IgD-negative memory B cell (primary cell): ENCODE results near the gene PKNOX2. TPM values are rescaled to one million over a fixed set of nuclear protein-coding genes. Genes with fewer than 3 reads are reported as not detected.

Experiments used
- H3K27ac Mint-ChIP-seq, 3 donors: one replicate each; pipeline ENCODE4 v1.8.0; 2020 to 2022; ENCODE audit warnings: mild to moderate bottlenecking in 3 of 3, mixed read lengths in 3 of 3, moderate library complexity in 1 of 3
- H3K27me3 Mint-ChIP-seq: one replicate; pipeline ENCODE4 v1.8.0; 2021; ENCODE audit warnings: mixed read lengths
- H3K36me3 Mint-ChIP-seq: one replicate; pipeline ENCODE4 v1.8.0; 2020; ENCODE audit warnings: mild to moderate bottlenecking, mixed read lengths
- H3K4me1 Mint-ChIP-seq, 3 donors: one replicate each; pipeline ENCODE4 v1.8.0; 2020 to 2022; ENCODE audit warnings: mixed read lengths in 3 of 3, mild to moderate bottlenecking in 1 of 3
- H3K4me3 Mint-ChIP-seq, 4 donors: one replicate each; pipeline ENCODE4 v1.8.0; 2020 to 2022; ENCODE audit warnings: mild to moderate bottlenecking in 4 of 4, mixed read lengths in 4 of 4, moderate library complexity in 3 of 4
- H3K9me3 Mint-ChIP-seq, 3 donors: one replicate each; pipeline ENCODE4 v1.8.0; 2020 to 2021; ENCODE audit warnings: mixed read lengths in 3 of 3, mild to moderate bottlenecking in 1 of 3
- polyA plus RNA-seq: library from polyadenylated mRNA; unstranded; fragments of 300-500 nt; fragmentation: Illumina TruSeq; gene quantifications from one replicate; pipeline ENCODE4 v1.2.3, GENCODE V29; 2021

PKNOX2 gene
- polyA plus RNA-seq, 1 donor from 2014 or later, result not detected

GRCh38 chr11:125258291-125259032 is 93.9 kb downstream of the PKNOX2 start:
- Mint-ChIP-seq H3K4me1 (peaks cover 0 to 5% (median 0%) of the 10 kb centered on the region in 3 donors), H3K27ac (no peak overlapping the region), H3K4me3 (no peak overlapping the region), H3K27me3 (peaks cover 16% of the 10 kb centered on the region), H3K9me3 (no peaks in the 10 kb centered on the region), H3K36me3 (no peaks in the 10 kb centered on the region)

DNA sequence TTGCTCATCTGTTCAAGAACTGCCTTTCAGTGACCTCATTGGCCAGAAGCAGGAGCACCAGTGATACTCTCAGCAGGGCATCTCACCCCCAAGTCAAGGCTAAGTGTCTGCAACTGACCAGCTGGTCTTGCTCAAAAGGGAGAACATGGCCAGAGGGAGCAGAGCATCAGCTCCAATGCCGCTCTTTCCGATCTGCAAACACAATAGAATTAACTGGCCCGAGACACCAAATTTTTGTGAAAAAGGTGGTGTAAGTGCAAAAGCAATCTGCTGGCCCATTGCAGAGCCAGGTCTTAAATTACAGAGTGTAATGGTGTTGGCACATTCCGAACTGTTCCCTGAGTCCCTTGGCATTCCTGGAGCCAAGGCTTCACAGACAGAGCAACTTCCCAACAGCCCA is 97.0 kb downstream of the PKNOX2 start:
- Mint-ChIP-seq H3K4me3 (no peak overlapping the region), H3K27me3 (peaks cover 26% of the 10 kb centered on the region), H3K27ac (no peak overlapping the region), H3K4me1 (peaks cover 0 to 5% (median 0%) of the 10 kb centered on the region in 3 donors), H3K9me3 (no peaks in the 10 kb centered on the region), H3K36me3 (no peaks in the 10 kb centered on the region)

DNA sequence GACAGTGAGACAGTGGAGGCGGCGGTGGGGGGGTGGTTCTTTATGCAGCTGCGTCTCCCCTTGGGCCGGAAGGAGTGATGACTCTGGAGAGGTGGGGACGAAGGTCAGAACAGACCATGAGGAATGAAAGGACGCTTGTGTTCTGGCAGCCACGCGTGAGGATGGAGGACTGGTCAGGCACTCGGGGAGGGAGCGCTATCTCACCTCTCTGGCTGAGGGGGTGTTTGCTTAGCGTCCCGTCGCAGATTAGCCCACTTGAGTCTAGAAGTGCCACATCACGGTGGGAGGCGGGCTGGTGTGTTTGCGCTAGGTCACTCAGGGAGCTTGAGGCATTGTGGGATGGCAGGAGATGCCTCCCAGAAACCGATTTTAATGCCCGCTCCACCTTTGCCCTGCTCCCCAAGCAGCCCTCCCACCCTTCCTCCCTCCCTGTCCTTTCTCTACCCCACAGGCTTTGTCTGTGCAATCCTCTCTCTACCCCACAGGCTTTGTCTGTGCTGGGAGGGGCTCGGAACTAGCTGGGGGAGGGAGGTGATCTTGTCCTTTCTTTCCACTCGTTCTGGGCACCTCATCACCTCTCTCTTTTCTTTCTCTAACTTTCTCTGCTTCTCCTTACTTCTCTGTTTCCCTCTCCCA is 97.8 kb downstream of the PKNOX2 start:
- Mint-ChIP-seq H3K27me3 (peaks cover 29% of the 10 kb centered on the region), H3K4me3 (no peak overlapping the region), H3K4me1 (peaks cover 0 to 5% (median 0%) of the 10 kb centered on the region in 3 donors), H3K27ac (no peak overlapping the region), H3K36me3 (no peaks in the 10 kb centered on the region), H3K9me3 (no peaks in the 10 kb centered on the region)

DNA sequence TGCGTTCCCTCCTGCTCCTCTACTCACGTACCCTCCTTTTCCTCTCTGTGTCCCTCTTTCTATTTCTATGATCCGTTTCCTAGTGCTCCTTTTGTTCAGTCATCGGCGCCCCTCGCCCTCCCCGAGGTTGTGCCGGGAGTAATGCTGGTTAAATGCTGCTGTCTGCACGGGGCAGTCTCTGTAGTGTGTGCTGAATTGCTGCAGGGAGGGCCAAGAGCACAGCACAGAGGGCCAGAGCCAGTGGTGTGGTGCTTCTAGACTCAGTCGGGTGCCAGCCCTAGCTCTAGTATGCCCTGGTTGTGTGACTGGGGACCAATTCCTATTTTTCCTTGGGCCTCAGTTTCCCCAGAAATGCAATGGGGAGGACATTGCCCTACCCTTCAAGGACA is 98.3 kb downstream of the PKNOX2 start:
- Mint-ChIP-seq H3K4me1 (peaks cover 0 to 5% (median 0%) of the 10 kb centered on the region in 3 donors), H3K27ac (no peak overlapping the region), H3K36me3 (no peaks in the 10 kb centered on the region), H3K4me3 (no peak overlapping the region), H3K27me3 (peaks cover 33% of the 10 kb centered on the region), H3K9me3 (no peaks in the 10 kb centered on the region)

GRCh38 chr11:125263268-125263790 is 98.8 kb downstream of the PKNOX2 start:
- peaks cover 33% of the 10 kb centered on the region for H3K27me3 Mint-ChIP-seq
- no peak overlapping the region for H3K27ac Mint-ChIP-seq
- H3K4me1 Mint-ChIP-seq, result peaks cover 0 to 3% (median 0%) of the 10 kb centered on the region in 3 donors
- H3K36me3 Mint-ChIP-seq, result no peaks in the 10 kb centered on the region
- no peaks in the 10 kb centered on the region for H3K9me3 Mint-ChIP-seq
- no peak overlapping the region for H3K4me3 Mint-ChIP-seq

- Mint-ChIP-seq H3K4me1 (peaks cover 0 to 5% (median 0%) of the 10 kb centered on the region in 3 donors), H3K27ac (no peak overlapping the region), H3K4me3 (no peak overlapping the region), H3K36me3 (no peaks in the 10 kb centered on the region), H3K9me3 (no peaks in the 10 kb centered on the region), H3K27me3 (peaks cover 34% of the 10 kb centered on the region)
These were observed 99.8 kb downstream of the PKNOX2 start for GRCh38 chr11:125264100-125265022.

GRCh38 chr11:125267548-125267947 is 103.0 kb downstream of the PKNOX2 start:
- H3K27ac Mint-ChIP-seq, result no peak overlapping the region
- H3K4me3 Mint-ChIP-seq, result no peak overlapping the region
- peaks cover 0 to 2% (median 0%) of the 10 kb centered on the region in 3 donors for H3K4me1 Mint-ChIP-seq
- no peaks in the 10 kb centered on the region for H3K9me3 Mint-ChIP-seq
- no peaks in the 10 kb centered on the region for H3K36me3 Mint-ChIP-seq
- peaks cover 28% of the 10 kb centered on the region for H3K27me3 Mint-ChIP-seq

- Mint-ChIP-seq H3K4me1 (peaks cover 0 to 2% (median 0%) of the 10 kb centered on the region in 3 donors), H3K36me3 (no peaks in the 10 kb centered on the region), H3K9me3 (no peaks in the 10 kb centered on the region), H3K27ac (no peak overlapping the region), H3K27me3 (peaks cover 20% of the 10 kb centered on the region), H3K4me3 (no peak overlapping the region)
These were observed 104.1 kb downstream of the PKNOX2 start for GRCh38 chr11:125268611-125269010.

DNA sequence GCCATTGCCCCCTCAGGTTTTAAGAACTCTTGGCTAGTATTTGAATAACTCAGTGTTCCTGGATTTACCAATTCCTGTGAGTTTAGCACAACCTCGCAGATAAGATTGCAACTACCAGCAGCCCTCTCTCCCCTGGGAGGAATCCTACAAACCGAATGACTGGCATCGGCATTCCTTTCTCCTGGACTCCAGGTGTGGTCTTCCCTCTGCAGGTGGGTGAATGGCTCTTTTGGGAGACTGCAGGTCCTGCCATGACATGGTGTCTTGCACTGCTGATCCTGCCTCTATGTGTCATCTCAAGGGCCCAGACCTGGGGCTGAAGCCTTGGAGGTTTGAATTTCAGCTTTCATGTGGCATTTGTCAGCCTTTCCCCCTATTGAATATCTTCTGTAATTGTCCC is 105.6 kb downstream of the PKNOX2 start:
- Mint-ChIP-seq H3K27ac (no peak overlapping the region), H3K4me3 (no peak overlapping the region), H3K4me1 (peaks cover 0 to 2% (median 0%) of the 10 kb centered on the region in 3 donors), H3K27me3 (peaks cover 16% of the 10 kb centered on the region), H3K9me3 (no peaks in the 10 kb centered on the region), H3K36me3 (no peaks in the 10 kb centered on the region)

DNA sequence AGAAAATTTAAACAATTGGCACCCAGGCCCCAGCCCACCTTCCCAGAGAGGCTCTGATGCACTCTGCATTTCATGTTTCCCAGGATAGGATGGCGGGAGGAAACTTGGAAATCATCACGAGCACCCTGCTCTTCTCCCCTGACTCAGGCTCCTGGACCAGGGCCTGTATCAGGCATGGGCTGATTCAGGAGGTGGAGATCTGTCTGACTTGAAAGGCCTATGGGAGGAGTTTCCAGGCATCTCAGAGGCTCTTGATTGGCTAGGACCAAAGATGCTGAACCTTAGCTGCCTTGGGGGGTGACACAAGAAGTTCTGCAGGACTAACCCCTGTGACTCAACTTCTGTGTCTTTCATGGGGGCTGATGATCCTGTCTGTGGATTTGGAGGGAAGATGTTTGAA is 106.2 kb downstream of the PKNOX2 start:
- H3K27me3 Mint-ChIP-seq, result peaks cover 11% of the 10 kb centered on the region
- no peak overlapping the region for H3K4me3 Mint-ChIP-seq
- no peaks in the 10 kb centered on the region for H3K36me3 Mint-ChIP-seq
- H3K4me1 Mint-ChIP-seq, result peaks cover 0 to 2% (median 0%) of the 10 kb centered on the region in 3 donors
- no peaks in the 10 kb centered on the region for H3K9me3 Mint-ChIP-seq
- H3K27ac Mint-ChIP-seq, result no peak overlapping the region

DNA sequence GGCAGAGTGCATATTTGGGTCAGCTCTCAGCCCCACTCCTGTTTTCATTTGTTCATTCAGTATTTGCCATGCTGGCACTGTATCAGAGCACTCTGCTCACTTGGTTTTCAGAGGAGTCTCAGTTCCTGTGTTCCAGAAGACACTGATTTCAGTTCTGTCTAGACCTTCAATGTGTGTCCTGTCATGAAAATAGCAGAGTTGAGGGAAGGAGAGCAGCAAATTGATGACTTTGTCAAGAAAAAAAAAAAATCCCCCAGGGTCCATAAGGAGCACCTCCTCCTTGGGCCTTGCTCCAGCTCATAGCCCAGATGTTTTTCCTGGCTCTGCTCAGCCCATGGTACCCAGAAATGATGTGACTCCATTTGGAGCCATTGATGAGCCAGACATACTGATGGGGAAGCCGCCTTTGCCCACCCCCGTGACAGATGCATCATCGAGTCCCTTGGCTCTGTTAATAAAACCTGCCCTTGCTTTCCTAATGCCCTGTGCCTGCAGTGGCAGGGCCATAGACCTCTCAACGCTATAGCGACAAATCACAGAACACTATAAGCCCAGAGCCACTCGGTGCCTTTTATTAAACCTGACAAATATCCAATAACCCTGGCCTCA is 107.0 kb downstream of the PKNOX2 start:
- Mint-ChIP-seq H3K27me3 (peaks cover 11% of the 10 kb centered on the region), H3K27ac (no peak overlapping the region), H3K4me1 (peaks cover 0 to 2% (median 0%) of the 10 kb centered on the region in 3 donors), H3K36me3 (no peaks in the 10 kb centered on the region), H3K9me3 (no peaks in the 10 kb centered on the region), H3K4me3 (no peak overlapping the region)

DNA sequence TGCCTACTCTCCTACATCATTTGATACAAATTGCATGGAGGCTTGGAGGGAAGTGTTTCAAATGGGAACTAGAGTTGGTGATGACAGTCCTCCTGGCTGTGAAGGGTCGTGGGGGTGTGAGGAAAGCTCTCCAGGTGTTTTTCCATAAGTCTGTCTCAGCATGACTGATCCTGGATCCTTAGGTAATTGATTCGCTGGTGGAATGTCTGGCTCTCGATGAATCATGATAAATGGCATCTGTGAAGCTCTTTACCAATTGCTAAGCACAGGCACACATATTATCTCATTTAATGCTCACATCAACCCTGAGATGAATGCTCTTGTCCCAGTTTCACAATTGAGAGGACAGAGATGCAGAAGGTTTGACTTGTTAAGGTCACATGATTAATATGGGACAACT is 107.5 kb downstream of the PKNOX2 start:
- Mint-ChIP-seq H3K27me3 (peaks cover 8% of the 10 kb centered on the region), H3K4me3 (no peak overlapping the region), H3K4me1 (peaks cover 0 to 2% (median 0%) of the 10 kb centered on the region in 3 donors)

GRCh38 chr11:125272821-125273220 is 108.3 kb downstream of the PKNOX2 start:
- no peaks in the 10 kb centered on the region for H3K9me3 Mint-ChIP-seq
- no peak overlapping the region for H3K27ac Mint-ChIP-seq
- peaks cover 3% of the 10 kb centered on the region for H3K27me3 Mint-ChIP-seq
- H3K4me1 Mint-ChIP-seq, result peaks cover 0 to 2% (median 0%) of the 10 kb centered on the region in 3 donors
- H3K4me3 Mint-ChIP-seq, result no peak overlapping the region
- H3K36me3 Mint-ChIP-seq, result no peaks in the 10 kb centered on the region

More for the DNA sequence above, 107.5 kb downstream of the PKNOX2 start:
- no peaks in the 10 kb centered on the region for H3K9me3 Mint-ChIP-seq
- no peak overlapping the region for H3K27ac Mint-ChIP-seq
- no peaks in the 10 kb centered on the region for H3K36me3 Mint-ChIP-seq

DNA sequence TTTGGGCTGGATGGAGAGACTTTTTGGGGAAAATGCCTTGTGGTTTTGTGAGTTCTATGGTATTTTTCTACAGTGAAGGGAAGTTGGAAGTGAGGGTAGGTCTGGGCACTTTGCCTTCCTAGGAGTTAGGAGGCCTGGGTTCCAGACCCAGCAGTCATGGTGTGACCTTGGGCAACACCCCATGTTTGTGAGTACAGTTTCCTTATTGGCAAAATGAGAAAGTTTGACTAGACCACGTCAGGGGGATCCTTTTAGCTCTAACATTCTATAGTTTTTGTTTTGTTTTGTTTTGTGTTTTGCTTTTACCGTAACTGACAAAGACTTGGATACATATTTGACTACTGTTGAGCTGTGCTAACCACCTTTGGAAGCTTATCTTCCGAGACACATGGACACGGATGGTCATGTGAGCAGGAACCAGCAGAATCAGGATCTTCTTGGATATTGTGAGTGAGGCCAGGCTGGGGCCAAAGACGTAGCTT is 109.0 kb downstream of the PKNOX2 start:
- H3K4me3 Mint-ChIP-seq, result no peak overlapping the region
- no peaks in the 10 kb centered on the region for H3K36me3 Mint-ChIP-seq
- H3K27ac Mint-ChIP-seq, result no peak overlapping the region
- H3K27me3 Mint-ChIP-seq, result peaks cover 3% of the 10 kb centered on the region
- H3K4me1 Mint-ChIP-seq, result peaks cover 0 to 2% (median 0%) of the 10 kb centered on the region in 3 donors
- H3K9me3 Mint-ChIP-seq, result no peaks in the 10 kb centered on the region
